Trophoblast cell (in vitro differentiated cells and primary cell): Measurements from ENCODE around the gene CACNA1D.

ENCODE experiments used
- DNase-seq, 2 donors: peaks; one replicate each; pipeline ENCODE4 v3.0.0-alpha.2; 2016
- H2AFZ ChIP-seq: 2 replicates; pipeline ENCODE4 v1.6.1; 2013; ENCODE audit warnings: low read length, moderate library complexity, mild to moderate bottlenecking; ENCODE audit not compliant: insufficient read depth, poor library complexity
- H2AK5ac ChIP-seq: 2 replicates; pipeline ENCODE4 v1.6.1; 2013; ENCODE audit warnings: mild to moderate bottlenecking, low read length
- H2BK120ac ChIP-seq: 2 replicates; pipeline ENCODE4 v1.6.1; 2013; ENCODE audit warnings: low read length, mild to moderate bottlenecking, moderate library complexity; ENCODE audit not compliant: insufficient read depth, poor library complexity
- H2BK12ac ChIP-seq: 2 replicates; pipeline ENCODE4 v1.6.1; 2013; ENCODE audit warnings: mild to moderate bottlenecking, low read length, moderate library complexity
- H2BK5ac ChIP-seq: 2 replicates; pipeline ENCODE4 v1.6.1; 2013; ENCODE audit warnings: low read length, low read depth, moderate library complexity, mild to moderate bottlenecking; ENCODE audit not compliant: poor library complexity
- H3K14ac ChIP-seq: 2 replicates; pipeline ENCODE4 v1.6.1; 2013; ENCODE audit warnings: mild to moderate bottlenecking, low read length
- H3K18ac ChIP-seq: 2 replicates; pipeline ENCODE4 v1.6.1; 2013; ENCODE audit warnings: mild to moderate bottlenecking, low read length
- H3K23ac ChIP-seq: 2 replicates; pipeline ENCODE4 v1.6.1; 2013; ENCODE audit warnings: low read length
- H3K27ac ChIP-seq: 2 replicates; pipeline ENCODE4 v1.5.1; 2013; ENCODE audit warnings: low read depth, mild to moderate bottlenecking, inconsistent platforms, low read length, moderate library complexity
- H3K27me3 ChIP-seq: 2 replicates; pipeline ENCODE4 v1.6.1; 2013; ENCODE audit warnings: inconsistent platforms, mild to moderate bottlenecking, low read length, moderate library complexity; ENCODE audit not compliant: insufficient read depth
- H3K36me3 ChIP-seq, 2 experiments: 1 replicate in 1 of 2; 2 replicates in 1 of 2; pipeline ENCODE4 v1.6.1; 2013; ENCODE audit warnings: low read length in 2 of 2, mild to moderate bottlenecking in 2 of 2, moderate library complexity in 1 of 2; ENCODE audit not compliant: insufficient read depth in 2 of 2, control insufficient read depth in 1 of 2
- H3K4ac ChIP-seq: 2 replicates; pipeline ENCODE4 v1.6.1; 2013; ENCODE audit warnings: low read depth, mild to moderate bottlenecking, low read length, moderate library complexity
- H3K4me1 ChIP-seq, 2 experiments: 1 replicate in 1 of 2; 2 replicates in 1 of 2; pipeline ENCODE4 v1.6.1; 2013; ENCODE audit warnings: low read length in 2 of 2, mild to moderate bottlenecking in 2 of 2, moderate library complexity in 1 of 2; ENCODE audit not compliant: insufficient read depth in 2 of 2, control insufficient read depth in 1 of 2
- H3K4me2 ChIP-seq: 2 replicates; pipeline ENCODE4 v1.6.1; 2013; ENCODE audit warnings: inconsistent platforms, mild to moderate bottlenecking, low read length, moderate library complexity
- H3K4me3 ChIP-seq: 2 replicates; pipeline ENCODE4 v1.5.1; 2013; ENCODE audit warnings: mild to moderate bottlenecking, low read depth, low read length, inconsistent platforms
- H3K79me1 ChIP-seq: one replicate; pipeline ENCODE4 v1.6.1; 2013; ENCODE audit warnings: low read length
- H3K79me2 ChIP-seq: 2 replicates; pipeline ENCODE4 v1.6.1; 2013; ENCODE audit warnings: low read length, mild to moderate bottlenecking; ENCODE audit not compliant: control insufficient read depth, insufficient read depth, poor library complexity
- H3K9ac ChIP-seq: 2 replicates; pipeline ENCODE4 v1.6.1; 2013; ENCODE audit warnings: mild to moderate bottlenecking, low read length
- H3K9me3 ChIP-seq: 2 replicates; pipeline ENCODE4 v1.6.1; 2013; ENCODE audit warnings: low read depth, mild to moderate bottlenecking, control low read depth, inconsistent platforms, low read length; ENCODE audit not compliant: insufficient read depth
- H4K12ac ChIP-seq: 2 replicates; pipeline ENCODE4 v1.6.1; 2013; ENCODE audit warnings: low read depth, mild to moderate bottlenecking, low read length, moderate library complexity
- H4K8ac ChIP-seq: 2 replicates; pipeline ENCODE4 v1.6.1; 2013; ENCODE audit warnings: low read depth, mild to moderate bottlenecking, low read length, moderate library complexity
- H4K91ac ChIP-seq: one replicate; pipeline ENCODE4 v1.6.1; 2013; ENCODE audit warnings: low read depth, mild to moderate bottlenecking, low read length, moderate library complexity
- WGBS: extraction: QIAGEN DNeasy Blood & Tissue Kit; methylation state at CpG from one replicate; pipeline ENCODE4 v1.1.7; 2013; ENCODE audit warnings: missing lambda C conversion rate; ENCODE audit not compliant: insufficient read length, insufficient coverage; ENCODE audit errors: extremely low coverage; 5-methylcytosine and 5-hydroxymethylcytosine counted together

The CACNA1D gene

DNA sequence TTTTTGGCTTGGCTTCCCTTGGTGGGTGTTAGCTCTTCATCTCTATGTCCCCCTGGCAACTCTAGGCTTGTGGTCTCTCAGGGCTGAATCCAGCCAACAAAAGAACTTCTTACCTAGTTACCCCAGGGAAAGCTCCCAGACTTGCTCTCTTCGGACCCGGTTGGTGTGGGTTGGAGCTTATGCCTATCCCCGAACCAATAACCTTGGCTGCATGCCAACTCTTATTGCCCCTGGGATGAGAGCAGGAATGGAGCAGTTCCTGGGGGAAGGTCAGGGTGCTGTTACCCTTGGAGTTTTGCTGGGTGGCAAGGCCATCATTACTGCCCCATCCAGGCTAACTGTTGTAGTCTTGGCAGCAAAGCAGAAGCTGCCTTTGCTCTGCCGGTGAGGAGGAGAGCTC lies 147.8 kb downstream of the CACNA1D start:
- Histone ChIP-seq H3K4me2 (no peak overlapping the region), H2AFZ (no peak overlapping the region), H3K27me3 (no peaks in the 10 kb centered on the region), H3K9ac (no peak overlapping the region), H3K79me2 (no peaks in the 10 kb centered on the region), H3K23ac (no peak overlapping the region), H2BK120ac (no peak overlapping the region), H3K9me3 (no peaks in the 10 kb centered on the region), H3K4ac (no peak overlapping the region), H3K27ac (no peak overlapping the region), H4K12ac (no peak overlapping the region), H2BK12ac (no peak overlapping the region), H3K79me1 (no peaks in the 10 kb centered on the region), H2BK5ac (no peak overlapping the region), H3K4me1 (no peaks in the 10 kb centered on the region), H3K4me3 (no peak overlapping the region), H3K36me3 (no peaks in the 10 kb centered on the region), H3K18ac (no peak overlapping the region), H3K14ac (no peak overlapping the region), H2AK5ac (no peak overlapping the region), H4K8ac (no peak overlapping the region), H4K91ac (no peak overlapping the region)
- WGBS = no CpG with 5 or more reads among the region's 4 CpGs
- no peak for DNase-seq

DNA sequence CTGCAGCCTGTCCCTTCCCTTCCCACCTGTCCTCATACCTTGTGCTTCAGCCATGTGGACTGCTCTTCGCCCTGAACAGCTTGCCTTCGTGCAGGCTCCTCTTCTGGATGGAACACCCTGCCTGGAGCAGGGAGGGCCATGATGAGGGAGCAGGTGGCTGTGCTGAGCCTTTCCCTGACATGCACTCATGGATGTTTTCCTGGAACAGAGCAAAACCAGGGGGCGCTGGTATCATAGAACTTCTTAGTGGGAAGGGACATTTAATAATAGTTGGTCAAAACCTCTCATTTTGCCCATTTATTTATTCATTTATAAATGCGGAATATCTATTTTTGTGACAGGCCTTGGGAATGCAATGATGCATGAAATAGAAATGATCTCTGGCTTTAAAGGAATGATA lies 149.3 kb downstream of the CACNA1D start:
- H2BK120ac ChIP-seq = no peak overlapping the region
- no peak overlapping the region for H3K27ac ChIP-seq
- no peak overlapping the region for H4K12ac ChIP-seq
- no peak overlapping the region for H3K23ac ChIP-seq
- no peak overlapping the region for H3K4me2 ChIP-seq
- no peak overlapping the region for H2AFZ ChIP-seq
- no peak overlapping the region for H4K8ac ChIP-seq
- no peak overlapping the region for H2BK12ac ChIP-seq
- no peak overlapping the region for H3K18ac ChIP-seq
- no peaks in the 10 kb centered on the region for H3K79me2 ChIP-seq
- no peak overlapping the region for H3K9ac ChIP-seq
- no peak overlapping the region for H4K91ac ChIP-seq
- H3K4me1 ChIP-seq = no peaks in the 10 kb centered on the region
- no peak overlapping the region for H3K4me3 ChIP-seq
- H3K79me1 ChIP-seq = no peaks in the 10 kb centered on the region
- no peak for DNase-seq
- H3K4ac ChIP-seq = no peak overlapping the region
- H3K27me3 ChIP-seq = no peaks in the 10 kb centered on the region
- WGBS = no CpG with 5 or more reads among the region's 4 CpGs
- H3K9me3 ChIP-seq = no peaks in the 10 kb centered on the region
- H3K36me3 ChIP-seq = no peaks in the 10 kb centered on the region
- no peak overlapping the region for H2AK5ac ChIP-seq
- H2BK5ac ChIP-seq = no peak overlapping the region
- no peak overlapping the region for H3K14ac ChIP-seq

DNA sequence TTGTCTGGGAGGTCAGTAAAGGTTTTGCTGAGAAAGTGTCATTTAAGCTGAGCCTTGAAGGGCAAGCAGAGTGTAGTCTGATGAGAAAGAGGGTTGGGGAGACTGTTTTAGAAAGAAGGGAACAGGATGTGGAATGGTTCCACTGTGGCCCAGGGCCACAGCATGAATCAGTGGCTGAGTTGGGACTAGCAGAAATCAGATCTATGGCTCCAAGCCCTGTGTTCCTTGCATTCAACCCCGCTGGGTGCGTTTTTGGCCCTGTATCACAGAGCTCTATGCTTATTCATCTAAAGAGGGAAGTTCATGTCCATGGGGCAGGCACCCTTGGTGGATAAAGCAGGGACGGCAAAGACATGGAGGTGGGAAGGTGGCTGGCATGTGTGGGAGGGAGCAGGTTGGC lies 151.3 kb downstream of the CACNA1D start:
- Histone ChIP-seq H3K4me3 (no peak overlapping the region), H3K27ac (no peak overlapping the region), H2AK5ac (no peak overlapping the region), H3K9ac (no peak overlapping the region), H4K12ac (no peak overlapping the region), H3K36me3 (no peaks in the 10 kb centered on the region), H2AFZ (no peak overlapping the region), H3K79me2 (no peaks in the 10 kb centered on the region), H4K91ac (no peak overlapping the region), H3K23ac (no peak overlapping the region), H4K8ac (no peak overlapping the region), H3K79me1 (no peaks in the 10 kb centered on the region), H3K27me3 (no peaks in the 10 kb centered on the region), H3K9me3 (no peaks in the 10 kb centered on the region), H2BK5ac (no peak overlapping the region), H3K4me2 (no peak overlapping the region), H3K4me1 (no peaks in the 10 kb centered on the region), H3K4ac (no peak overlapping the region), H3K18ac (no peak overlapping the region), H3K14ac (no peak overlapping the region), H2BK120ac (no peak overlapping the region), H2BK12ac (no peak overlapping the region)
- WGBS = no CpG with 5 or more reads among the region's 3 CpGs
- DNase-seq = no peak

DNA sequence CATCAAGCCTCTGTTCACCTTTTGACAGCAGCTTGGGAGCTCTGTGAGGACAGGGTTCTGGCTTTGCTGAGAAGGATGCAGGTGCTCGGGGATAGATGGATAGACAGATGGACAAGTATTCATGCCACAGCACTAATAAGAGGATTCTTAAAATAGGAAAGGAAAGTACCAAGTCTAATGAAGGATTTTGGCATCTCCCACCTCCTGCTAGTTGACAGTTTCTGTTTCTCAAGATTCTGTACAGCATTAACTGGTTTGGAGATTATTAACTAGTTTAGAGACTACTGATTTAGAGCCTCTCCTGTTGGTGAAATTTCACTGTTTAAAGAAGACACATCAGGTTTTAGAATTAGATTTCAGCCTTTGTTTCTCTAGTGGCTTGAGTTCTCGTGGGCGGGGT lies 152.3 kb downstream of the CACNA1D start:
- Histone ChIP-seq H4K91ac (no peak overlapping the region), H3K4me1 (no peaks in the 10 kb centered on the region), H4K12ac (no peak overlapping the region), H2BK5ac (no peak overlapping the region), H4K8ac (no peak overlapping the region), H3K79me1 (no peaks in the 10 kb centered on the region), H3K4me2 (no peak overlapping the region), H3K79me2 (no peaks in the 10 kb centered on the region), H3K4me3 (no peak overlapping the region), H3K9ac (no peak overlapping the region), H3K36me3 (no peaks in the 10 kb centered on the region), H3K27ac (no peak overlapping the region), H2BK120ac (no peak overlapping the region), H3K9me3 (no peaks in the 10 kb centered on the region), H3K23ac (no peak overlapping the region), H2BK12ac (no peak overlapping the region), H2AFZ (no peak overlapping the region), H3K14ac (no peak overlapping the region), H2AK5ac (no peak overlapping the region), H3K27me3 (no peaks in the 10 kb centered on the region), H3K18ac (no peak overlapping the region), H3K4ac (no peak overlapping the region)
- no peak for DNase-seq
- no CpG with 5 or more reads among the region's 3 CpGs for WGBS
